ENCODE results near the gene HOXB8.

The HOXB8 gene

DNA sequence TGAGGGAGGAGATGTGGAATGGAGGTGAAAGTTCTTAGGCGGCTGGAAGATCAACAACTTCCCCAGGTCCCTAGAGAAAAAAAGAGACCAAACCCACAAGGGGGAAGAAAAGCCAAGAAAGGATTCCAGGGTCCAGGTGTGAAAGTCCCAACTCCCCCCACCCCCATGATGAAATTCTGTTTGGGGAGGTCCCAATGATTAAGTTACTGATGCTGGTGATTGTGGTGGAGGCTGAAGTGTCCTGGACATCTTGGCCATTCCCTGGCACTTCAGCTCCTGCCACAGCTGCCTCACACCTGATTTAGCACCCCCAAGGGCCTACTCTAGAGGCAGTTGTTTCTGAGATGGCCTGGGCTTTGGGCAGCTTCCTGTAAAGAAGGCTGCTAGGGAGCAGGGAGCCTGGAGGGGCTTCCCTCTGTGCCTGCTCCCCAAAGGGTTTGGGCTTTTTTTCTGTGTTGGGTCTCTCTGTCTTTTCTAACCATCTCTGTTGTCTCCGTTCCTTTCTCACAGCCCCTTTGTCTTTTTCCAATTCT is 50.0 kb downstream of the HOXB8 start:
- Histone ChIP-seq H3K4me3 (ENCODE audit: low read depth, low read length, poor library complexity, severe bottlenecking) (no peak overlapping the region), H3K9me2 (ENCODE audit: low read depth, low read length) (no peaks in the 10 kb centered on the region), H3K79me2 (ENCODE audit: insufficient read depth, low read length) (no peaks in the 10 kb centered on the region), H3K9me3 (ENCODE audit: low read length) (no peaks in the 10 kb centered on the region), H2AFZ (ENCODE audit: low read length) (no peak overlapping the region), H3K27me3 (ENCODE audit: insufficient read depth, low read length) (no peaks in the 10 kb centered on the region), H3K36me3 (ENCODE audit: insufficient read depth, low read length) (no peaks in the 10 kb centered on the region), H3K27ac (ENCODE audit: low read depth, low read length, poor library complexity, severe bottlenecking) (no peak overlapping the region), H3K4me1 (ENCODE audit: insufficient read depth, low read length, severe bottlenecking) (no peaks in the 10 kb centered on the region), H3K9ac (ENCODE audit: low read length) (no peak overlapping the region), H3F3A (ENCODE audit: insufficient read depth, low read length) (no peaks in the 10 kb centered on the region), H4K20me1 (ENCODE audit: insufficient read depth, low read length) (no peaks in the 10 kb centered on the region), H3K4me2 (ENCODE audit: low read length) (no peak overlapping the region)
- TF ChIP-seq EZH2 (IDR thresholded peaks at IDR 0.05; ENCODE audit: borderline replicate concordance, low read length) = no peak
- TF ChIP-seq, protein P1, sequence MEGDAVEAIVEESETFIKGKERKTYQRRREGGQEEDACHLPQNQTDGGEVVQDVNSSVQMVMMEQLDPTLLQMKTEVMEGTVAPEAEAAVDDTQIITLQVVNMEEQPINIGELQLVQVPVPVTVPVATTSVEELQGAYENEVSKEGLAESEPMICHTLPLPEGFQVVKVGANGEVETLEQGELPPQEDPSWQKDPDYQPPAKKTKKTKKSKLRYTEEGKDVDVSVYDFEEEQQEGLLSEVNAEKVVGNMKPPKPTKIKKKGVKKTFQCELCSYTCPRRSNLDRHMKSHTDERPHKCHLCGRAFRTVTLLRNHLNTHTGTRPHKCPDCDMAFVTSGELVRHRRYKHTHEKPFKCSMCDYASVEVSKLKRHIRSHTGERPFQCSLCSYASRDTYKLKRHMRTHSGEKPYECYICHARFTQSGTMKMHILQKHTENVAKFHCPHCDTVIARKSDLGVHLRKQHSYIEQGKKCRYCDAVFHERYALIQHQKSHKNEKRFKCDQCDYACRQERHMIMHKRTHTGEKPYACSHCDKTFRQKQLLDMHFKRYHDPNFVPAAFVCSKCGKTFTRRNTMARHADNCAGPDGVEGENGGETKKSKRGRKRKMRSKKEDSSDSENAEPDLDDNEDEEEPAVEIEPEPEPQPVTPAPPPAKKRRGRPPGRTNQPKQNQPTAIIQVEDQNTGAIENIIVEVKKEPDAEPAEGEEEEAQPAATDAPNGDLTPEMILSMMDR (IDR thresholded peaks at IDR 0.05; ENCODE audit: low read length) = no peak

DNA sequence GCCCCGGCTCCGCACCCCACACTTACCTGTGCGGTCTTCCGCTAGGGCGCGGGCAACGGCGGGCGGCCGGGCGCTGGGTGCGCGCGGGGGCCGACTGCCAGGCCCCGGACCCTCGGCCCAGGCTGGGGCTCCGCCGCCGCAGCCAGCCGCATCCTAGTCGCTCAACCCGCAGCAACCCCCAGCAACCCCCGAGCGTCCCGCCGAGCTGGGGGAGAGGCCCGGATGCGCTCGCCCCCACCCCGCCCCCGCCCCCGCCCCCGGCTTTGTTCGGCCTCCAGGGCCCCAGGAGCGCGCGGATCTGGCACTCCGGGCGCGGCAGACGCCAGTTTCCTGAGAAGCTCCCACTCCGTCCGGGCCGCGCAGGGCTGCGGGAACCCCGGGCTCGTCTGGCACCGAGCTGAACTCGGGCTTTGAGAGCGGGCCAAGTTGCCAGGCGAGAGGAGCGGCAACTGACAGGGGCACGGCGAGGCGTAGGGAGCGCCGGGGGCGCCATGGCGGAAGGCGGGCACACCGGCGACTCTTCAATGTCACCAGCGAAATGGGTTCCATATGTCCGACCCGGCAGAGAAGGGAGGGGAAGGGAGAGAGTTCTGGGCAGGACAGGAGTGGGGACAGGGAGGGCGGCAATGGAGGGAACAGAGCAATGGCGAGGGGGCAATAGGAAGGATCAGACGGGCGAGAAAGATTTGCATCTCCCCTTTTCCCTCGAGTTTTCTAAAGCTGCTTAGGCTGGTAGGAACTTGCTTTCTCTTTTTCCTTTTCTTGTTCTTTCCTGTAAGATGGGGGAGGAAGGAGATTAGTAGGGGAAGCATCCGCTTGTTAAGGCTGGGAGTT is 50.7 kb downstream of the HOXB8 start:
- H3K27ac ChIP-seq (ENCODE audit: low read depth, low read length, poor library complexity, severe bottlenecking) = no peak overlapping the region
- TF ChIP-seq, protein P1 (IDR thresholded peaks at IDR 0.05; ENCODE audit: low read length) = no peak
- TF ChIP-seq EZH2 (IDR thresholded peaks at IDR 0.05; ENCODE audit: borderline replicate concordance, low read length) = no peak
- H3K36me3 ChIP-seq (ENCODE audit: insufficient read depth, low read length) = no peaks in the 10 kb centered on the region
- H3K4me3 ChIP-seq (ENCODE audit: low read depth, low read length, poor library complexity, severe bottlenecking) = no peak overlapping the region
- H3K4me2 ChIP-seq (ENCODE audit: low read length) = no peak overlapping the region
- no peak overlapping the region for H3K9ac ChIP-seq (ENCODE audit: low read length)
- H3K9me3 ChIP-seq (ENCODE audit: low read length) = no peaks in the 10 kb centered on the region
- no peaks in the 10 kb centered on the region for H3K9me2 ChIP-seq (ENCODE audit: low read depth, low read length)
- no peaks in the 10 kb centered on the region for H4K20me1 ChIP-seq (ENCODE audit: insufficient read depth, low read length)
- no peak overlapping the region for H2AFZ ChIP-seq (ENCODE audit: low read length)
- H3K27me3 ChIP-seq (ENCODE audit: insufficient read depth, low read length) = no peaks in the 10 kb centered on the region; the same call in 1 of the 2 replicates
- H3F3A ChIP-seq (ENCODE audit: insufficient read depth, low read length) = no peaks in the 10 kb centered on the region
- H3K4me1 ChIP-seq (ENCODE audit: insufficient read depth, low read length, severe bottlenecking) = no peaks in the 10 kb centered on the region
- no peaks in the 10 kb centered on the region for H3K79me2 ChIP-seq (ENCODE audit: insufficient read depth, low read length)

DNA sequence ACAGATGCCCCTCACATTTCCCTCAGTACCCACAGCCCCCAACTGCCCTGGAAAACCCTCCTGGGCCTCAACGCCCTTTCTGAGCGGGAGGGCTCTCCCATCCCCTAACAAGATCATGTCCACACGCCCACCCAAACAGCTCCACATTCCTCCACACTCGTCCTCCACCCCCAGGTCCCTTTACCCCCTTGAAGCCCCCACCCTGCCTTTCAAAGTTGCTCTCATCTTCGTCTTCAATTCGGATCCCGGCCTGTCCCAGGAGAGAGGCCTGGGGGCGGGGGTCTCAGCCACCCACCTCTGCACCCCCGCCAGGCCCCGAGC is 51.3 kb downstream of the HOXB8 start:
- H3K79me2 ChIP-seq (ENCODE audit: insufficient read depth, low read length) = no peaks in the 10 kb centered on the region
- H3K9ac ChIP-seq (ENCODE audit: low read length) = no peak overlapping the region
- TF ChIP-seq, protein P1 (IDR thresholded peaks at IDR 0.05; ENCODE audit: low read length) = no peak
- no peak for TF ChIP-seq EZH2 (IDR thresholded peaks at IDR 0.05; ENCODE audit: borderline replicate concordance, low read length)
- no peaks in the 10 kb centered on the region for H3K9me3 ChIP-seq (ENCODE audit: low read length)
- H3K36me3 ChIP-seq (ENCODE audit: insufficient read depth, low read length) = no peaks in the 10 kb centered on the region
- no peak overlapping the region for H3K27ac ChIP-seq (ENCODE audit: low read depth, low read length, poor library complexity, severe bottlenecking)
- H3F3A ChIP-seq (ENCODE audit: insufficient read depth, low read length) = no peaks in the 10 kb centered on the region
- no peak overlapping the region for H3K4me3 ChIP-seq (ENCODE audit: low read depth, low read length, poor library complexity, severe bottlenecking)
- no peaks in the 10 kb centered on the region for H4K20me1 ChIP-seq (ENCODE audit: insufficient read depth, low read length)
- no peaks in the 10 kb centered on the region; the same call in 1 of the 2 replicates for H3K27me3 ChIP-seq (ENCODE audit: insufficient read depth, low read length)
- H3K4me1 ChIP-seq (ENCODE audit: insufficient read depth, low read length, severe bottlenecking) = no peaks in the 10 kb centered on the region
- H3K9me2 ChIP-seq (ENCODE audit: low read depth, low read length) = no peaks in the 10 kb centered on the region
- H3K4me2 ChIP-seq (ENCODE audit: low read length) = no peak overlapping the region
- H2AFZ ChIP-seq (ENCODE audit: low read length) = no peak overlapping the region

All from OCI-LY1 (cell line).